Measurements from ENCODE around the gene WDR48. TPM values are rescaled to one million over a fixed set of nuclear protein-coding genes. Genes with fewer than 3 reads are reported as not detected.

Gene WDR48
- 10 to 100 TPM; 28.0 to 41.7 (median 31.2) TPM for polyA plus RNA-seq

- Mint-ChIP-seq H3K4me3 (peak within 1 kb of the TSS; percentile 93 to 97 (median 94)), H3K27ac (peak within 1 kb of the TSS; percentile 96 to 100 (median 100)), H3K4me1 (peaks cover 21 to 50% of the 10 kb centered on the region in 2 donors), H3K27me3 (ENCODE audit: low read depth in 3 of 3) (peaks cover 2 to 12% (median 6%) of the 10 kb centered on the region in 3 donors), H3K36me3 (no peaks in the 10 kb centered on the region), H3K9me3 (no peaks in the 10 kb centered on the region)
- peak; percentile 91 to 95 (median 93) for DNase-seq
These were observed at the start of gene WDR48, which contains the start of gene SCN11A for GRCh38 chr3:39051649-39052561. TSS of gene WDR48 (plus strand) at chr3:39052016. CDS start at chr3:39052026, 10 bp downstream. TSS of gene SCN11A (minus strand) at chr3:39051944. CDS start at chr3:38950362, 101,582 bp downstream.

- Mint-ChIP-seq H3K27ac (no peak overlapping the region), H3K27me3 (ENCODE audit: low read depth in 3 of 3) (peaks cover 0 to 6% (median 3%) of the 10 kb centered on the region in 3 donors), H3K36me3 (no peaks in the 10 kb centered on the region), H3K4me1 (no peaks in the 10 kb centered on the region), H3K4me3 (no peak overlapping the region), H3K9me3 (no peaks in the 10 kb centered on the region)
- DNase-seq, result no peak
These were observed 46.5 kb upstream of the WDR48 start for GRCh38 chr3:39005295-39005694.

GRCh38 chr3:39011191-39011736, 40.6 kb upstream of the WDR48 start:
- no peaks in the 10 kb centered on the region for H3K9me3 Mint-ChIP-seq
- no peaks in the 10 kb centered on the region for H3K36me3 Mint-ChIP-seq
- DNase-seq, result no peak
- no peaks in the 10 kb centered on the region for H3K4me1 Mint-ChIP-seq
- H3K27ac Mint-ChIP-seq, result no peak overlapping the region
- H3K27me3 Mint-ChIP-seq (ENCODE audit: low read depth in 3 of 3), result peaks cover 0 to 8% (median 3%) of the 10 kb centered on the region in 3 donors
- no peak overlapping the region for H3K4me3 Mint-ChIP-seq

- H3K4me1 Mint-ChIP-seq, result no peaks in the 10 kb centered on the region
- H3K27ac Mint-ChIP-seq, result no peak overlapping the region
- H3K27me3 Mint-ChIP-seq (ENCODE audit: low read depth in 3 of 3), result peaks cover 0 to 10% (median 4%) of the 10 kb centered on the region in 3 donors
- no peak for DNase-seq
- no peak overlapping the region for H3K4me3 Mint-ChIP-seq
- H3K36me3 Mint-ChIP-seq, result no peaks in the 10 kb centered on the region
- H3K9me3 Mint-ChIP-seq, result no peaks in the 10 kb centered on the region
These were observed 38.5 kb upstream of the WDR48 start for GRCh38 chr3:39013289-39013688.

GRCh38 chr3:39013921-39014509, 37.8 kb upstream of the WDR48 start:
- H3K36me3 Mint-ChIP-seq, result no peaks in the 10 kb centered on the region
- no peaks in the 10 kb centered on the region for H3K9me3 Mint-ChIP-seq
- H3K4me1 Mint-ChIP-seq, result no peaks in the 10 kb centered on the region
- DNase-seq, result no peak
- no peak overlapping the region for H3K27ac Mint-ChIP-seq
- H3K27me3 Mint-ChIP-seq (ENCODE audit: low read depth in 3 of 3), result peaks cover 0 to 14% (median 6%) of the 10 kb centered on the region in 3 donors
- H3K4me3 Mint-ChIP-seq, result no peak overlapping the region

GRCh38 chr3:39015418-39015817, 36.4 kb upstream of the WDR48 start:
- Mint-ChIP-seq H3K4me1 (no peaks in the 10 kb centered on the region), H3K4me3 (no peak overlapping the region), H3K36me3 (no peaks in the 10 kb centered on the region), H3K27me3 (ENCODE audit: low read depth in 3 of 3) (peaks cover 2 to 18% (median 8%) of the 10 kb centered on the region in 3 donors), H3K9me3 (no peaks in the 10 kb centered on the region), H3K27ac (no peak overlapping the region)
- DNase-seq, result no peak

GRCh38 chr3:39019299-39019698, 32.5 kb upstream of the WDR48 start:
- Mint-ChIP-seq H3K9me3 (no peaks in the 10 kb centered on the region), H3K4me1 (no peaks in the 10 kb centered on the region), H3K4me3 (no peak overlapping the region), H3K36me3 (no peaks in the 10 kb centered on the region), H3K27me3 (ENCODE audit: low read depth in 3 of 3) (peaks cover 4 to 18% (median 13%) of the 10 kb centered on the region in 3 donors), H3K27ac (no peak overlapping the region)
- DNase-seq, result no peak

GRCh38 chr3:39021029-39021428, 30.8 kb upstream of the WDR48 start:
- H3K9me3 Mint-ChIP-seq, result no peaks in the 10 kb centered on the region
- no peak overlapping the region for H3K27ac Mint-ChIP-seq
- no peaks in the 10 kb centered on the region for H3K36me3 Mint-ChIP-seq
- no peak for DNase-seq
- H3K4me1 Mint-ChIP-seq, result no peaks in the 10 kb centered on the region
- no peak overlapping the region for H3K4me3 Mint-ChIP-seq
- H3K27me3 Mint-ChIP-seq (ENCODE audit: low read depth in 3 of 3), result peaks cover 4 to 15% (median 13%) of the 10 kb centered on the region in 3 donors

GRCh38 chr3:39021465-39022285, 30.1 kb upstream of the WDR48 start:
- H3K4me1 Mint-ChIP-seq, result no peaks in the 10 kb centered on the region
- H3K27me3 Mint-ChIP-seq (ENCODE audit: low read depth in 3 of 3), result peaks cover 4 to 14% (median 13%) of the 10 kb centered on the region in 3 donors
- H3K4me3 Mint-ChIP-seq, result no peak overlapping the region
- no peak for DNase-seq
- no peaks in the 10 kb centered on the region for H3K9me3 Mint-ChIP-seq
- H3K36me3 Mint-ChIP-seq, result no peaks in the 10 kb centered on the region
- no peak overlapping the region for H3K27ac Mint-ChIP-seq

GRCh38 chr3:39022286-39022630, 29.6 kb upstream of the WDR48 start:
- Mint-ChIP-seq H3K27ac (no peak overlapping the region), H3K4me1 (no peaks in the 10 kb centered on the region), H3K27me3 (ENCODE audit: low read depth in 3 of 3) (peaks cover 4 to 14% (median 13%) of the 10 kb centered on the region in 3 donors), H3K9me3 (no peaks in the 10 kb centered on the region), H3K4me3 (no peak overlapping the region), H3K36me3 (no peaks in the 10 kb centered on the region)
- no peak for DNase-seq

GRCh38 chr3:39024497-39024896, 27.3 kb upstream of the WDR48 start:
- no peak for DNase-seq
- Mint-ChIP-seq H3K9me3 (no peaks in the 10 kb centered on the region), H3K27ac (no peak overlapping the region), H3K36me3 (no peaks in the 10 kb centered on the region), H3K4me1 (no peaks in the 10 kb centered on the region), H3K4me3 (no peak overlapping the region), H3K27me3 (ENCODE audit: low read depth in 3 of 3) (peaks cover 1 to 5% (median 2%) of the 10 kb centered on the region in 3 donors)

- Mint-ChIP-seq H3K9me3 (no peaks in the 10 kb centered on the region), H3K27ac (no peak overlapping the region), H3K36me3 (no peaks in the 10 kb centered on the region), H3K4me1 (no peaks in the 10 kb centered on the region), H3K4me3 (no peak overlapping the region), H3K27me3 (ENCODE audit: low read depth in 3 of 3) (peaks cover 0 to 5% (median 2%) of the 10 kb centered on the region in 3 donors)
- no peak for DNase-seq
These were observed 26.4 kb upstream of the WDR48 start for GRCh38 chr3:39025222-39025970.

- H3K4me1 Mint-ChIP-seq, result no peaks in the 10 kb centered on the region
- no peak overlapping the region for H3K27ac Mint-ChIP-seq
- H3K36me3 Mint-ChIP-seq, result no peaks in the 10 kb centered on the region
- H3K9me3 Mint-ChIP-seq, result no peaks in the 10 kb centered on the region
- H3K4me3 Mint-ChIP-seq, result no peak overlapping the region
- DNase-seq, result no peak
- peaks cover 0 to 2% (median 0%) of the 10 kb centered on the region in 3 donors for H3K27me3 Mint-ChIP-seq (ENCODE audit: low read depth in 3 of 3)
These were observed 23.3 kb upstream of the WDR48 start for GRCh38 chr3:39028546-39028945.

Measured in immature natural killer cell (primary cell).